Tibial artery (tissue), 4 donors: ENCODE results near the gene PAN2.

Source experiments
- DNase-seq, 2 donors: peaks; one replicate each; pipeline ENCODE4 v3.0.0-alpha.2; 2019
- H3K27ac ChIP-seq, 2 donors: fragments of 200-600 bp; sonication (generic) in 1 of 2; 1 replicate in 1 of 2; 2 replicates in 1 of 2; pipeline ENCODE4 v1.5.1; 2018 to 2019; ENCODE audit warnings: mild to moderate bottlenecking in 1 of 2
- H3K27me3 ChIP-seq, 2 donors: fragments of 200-600 bp; sonication (generic) in 1 of 2; one replicate each; pipeline versions ENCODE4 v1.5.1 to v1.6.0; 2016 to 2019
- H3K36me3 ChIP-seq, 3 donors: fragments of 200-600 bp; sonication (generic) in 2 of 3; one replicate each; pipeline ENCODE4 v1.5.1; 2016 to 2019; ENCODE audit warnings: mild to moderate bottlenecking in 2 of 3
- H3K4me1 ChIP-seq, 4 donors: fragments of 200-600 bp; sonication (generic) in 2 of 4; 1 replicate in 3 of 4; 2 replicates in 1 of 4; pipeline ENCODE4 v1.5.1; 2016 to 2019
- H3K4me3 ChIP-seq, 2 donors: fragments of 200-600 bp; sonication (generic) in 1 of 2; 1 replicate in 1 of 2; 2 replicates in 1 of 2; pipeline ENCODE4 v1.5.1; 2018 to 2019; ENCODE audit warnings: mild to moderate bottlenecking in 2 of 2
- H3K9me3 ChIP-seq, 3 donors: fragments of 200-600 bp; sonication (generic) in 1 of 3; one replicate each; pipeline ENCODE4 v1.5.1; 2016 to 2019
- intact Hi-C: fragments of 100-400 bp; cut with DNase I; formaldehyde crosslinking; loops from one replicate; pipeline ENCODE4 v1.15.0; 2023; ENCODE audit warnings: low total_unique reads
- TF ChIP-seq, protein P1 (sequence below), 2 experiments: fragments of 200-600 bp in 1 of 2; fragments of 450-650 bp in 1 of 2; IDR thresholded peaks; one replicate each; pipeline ENCODE4 v1.5.1; 2017 to 2019; ENCODE audit warnings: antibody characterized with exemption in 2 of 2, mild to moderate bottlenecking in 1 of 2, moderate library complexity in 1 of 2

PAN2 gene

DNA sequence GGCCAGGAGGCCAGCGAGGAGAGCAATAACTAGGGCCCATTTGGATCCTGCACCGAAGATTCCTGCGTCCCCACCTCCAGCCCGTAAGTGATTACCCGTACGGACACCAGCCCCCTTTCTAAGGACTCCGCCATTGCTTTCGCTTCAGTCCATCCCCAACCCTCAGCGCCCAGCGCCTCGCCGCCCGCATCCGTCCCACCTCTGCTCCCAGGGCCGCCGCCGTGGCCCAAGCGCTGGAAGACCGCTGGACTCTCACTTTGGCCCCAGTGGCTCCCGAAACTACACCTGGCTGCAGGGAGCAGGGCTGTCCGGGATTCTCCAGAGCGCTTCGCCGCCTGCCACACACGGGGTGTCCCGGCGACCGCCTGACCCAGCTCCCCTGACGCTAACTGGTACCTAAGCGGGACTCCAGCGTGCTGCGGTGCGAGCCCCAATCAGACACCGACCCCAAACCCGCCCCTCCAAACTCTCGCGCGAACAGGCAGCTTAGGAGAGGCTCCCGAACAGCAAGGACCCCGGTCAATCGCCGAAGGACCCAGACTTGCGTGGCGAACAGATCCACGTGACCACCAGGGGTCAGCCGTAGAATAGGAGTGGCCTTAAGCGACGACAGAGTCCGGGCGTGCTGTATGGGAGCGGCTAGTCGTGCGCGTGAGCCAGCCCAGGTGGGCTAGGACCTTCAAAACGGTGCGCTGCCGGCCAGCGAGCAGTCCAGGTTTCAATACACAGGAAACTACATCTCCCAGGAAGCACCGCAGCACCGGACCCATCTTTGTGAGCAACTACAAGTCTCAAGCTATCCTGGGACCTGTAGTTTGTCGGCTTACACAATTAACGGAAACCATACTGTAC lies 18.0 kb downstream of the PAN2 start, which contains the start of gene CNPY2:
TSS of gene CNPY2 (minus strand) at position 367 of the 852 bp plus-strand sequence. CDS start 771 bp downstream, outside the sequence.
- peak within 1 kb of the TSS; percentile 85 to 91 for H3K27ac ChIP-seq
- H3K4me1 ChIP-seq = peaks cover 0 to 17% (median 15%) of the 10 kb centered on the region in 4 donors
- intact Hi-C loops = no loop called here
- H3K36me3 ChIP-seq = peaks cover 0 to 58% (median 22%) of the 10 kb centered on the region in 3 donors
- H3K4me3 ChIP-seq = peak within 1 kb of the TSS; percentile 64 to 77
- TF ChIP-seq, protein P1, sequence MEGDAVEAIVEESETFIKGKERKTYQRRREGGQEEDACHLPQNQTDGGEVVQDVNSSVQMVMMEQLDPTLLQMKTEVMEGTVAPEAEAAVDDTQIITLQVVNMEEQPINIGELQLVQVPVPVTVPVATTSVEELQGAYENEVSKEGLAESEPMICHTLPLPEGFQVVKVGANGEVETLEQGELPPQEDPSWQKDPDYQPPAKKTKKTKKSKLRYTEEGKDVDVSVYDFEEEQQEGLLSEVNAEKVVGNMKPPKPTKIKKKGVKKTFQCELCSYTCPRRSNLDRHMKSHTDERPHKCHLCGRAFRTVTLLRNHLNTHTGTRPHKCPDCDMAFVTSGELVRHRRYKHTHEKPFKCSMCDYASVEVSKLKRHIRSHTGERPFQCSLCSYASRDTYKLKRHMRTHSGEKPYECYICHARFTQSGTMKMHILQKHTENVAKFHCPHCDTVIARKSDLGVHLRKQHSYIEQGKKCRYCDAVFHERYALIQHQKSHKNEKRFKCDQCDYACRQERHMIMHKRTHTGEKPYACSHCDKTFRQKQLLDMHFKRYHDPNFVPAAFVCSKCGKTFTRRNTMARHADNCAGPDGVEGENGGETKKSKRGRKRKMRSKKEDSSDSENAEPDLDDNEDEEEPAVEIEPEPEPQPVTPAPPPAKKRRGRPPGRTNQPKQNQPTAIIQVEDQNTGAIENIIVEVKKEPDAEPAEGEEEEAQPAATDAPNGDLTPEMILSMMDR (IDR thresholded peaks at IDR 0.05) = peak in 1 of 2 experiments; percentile 11
- peak; percentile 97 to 98 for DNase-seq
- no peaks in the 10 kb centered on the region for H3K9me3 ChIP-seq
- H3K27me3 ChIP-seq = no peaks in the 10 kb centered on the region

DNA sequence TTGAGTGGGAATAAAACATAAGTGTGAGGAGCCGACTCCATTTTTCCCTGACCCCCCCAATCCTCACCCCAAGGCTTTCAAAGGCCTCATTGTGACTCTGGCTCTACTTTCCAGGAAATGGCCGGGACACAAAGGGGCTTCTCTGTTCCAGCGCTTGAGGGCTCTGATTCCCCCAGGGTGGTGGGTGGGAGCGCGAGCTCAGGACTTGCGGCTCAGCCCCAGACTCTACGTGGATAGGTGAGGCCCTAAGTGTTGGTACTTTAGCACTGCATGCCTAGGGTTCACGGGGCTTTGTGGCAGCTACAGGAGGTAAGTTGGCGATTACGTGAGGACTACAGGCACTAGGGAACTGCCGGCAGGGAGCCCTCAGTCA lies 18.6 kb downstream of the PAN2 start:
- Histone ChIP-seq H3K36me3 (peaks cover 0 to 59% (median 26%) of the 10 kb centered on the region in 3 donors), H3K4me1 (peaks cover 0 to 17% (median 15%) of the 10 kb centered on the region in 4 donors), H3K9me3 (no peaks in the 10 kb centered on the region), H3K27ac (peak overlapping the region; percentile 85 to 91), H3K4me3 (peak overlapping the region; percentile 64 to 77), H3K27me3 (no peaks in the 10 kb centered on the region)
- no peak for DNase-seq
- TF ChIP-seq, protein P1 (IDR thresholded peaks at IDR 0.05) = no peak
- intact Hi-C loops = no loop called here

DNA sequence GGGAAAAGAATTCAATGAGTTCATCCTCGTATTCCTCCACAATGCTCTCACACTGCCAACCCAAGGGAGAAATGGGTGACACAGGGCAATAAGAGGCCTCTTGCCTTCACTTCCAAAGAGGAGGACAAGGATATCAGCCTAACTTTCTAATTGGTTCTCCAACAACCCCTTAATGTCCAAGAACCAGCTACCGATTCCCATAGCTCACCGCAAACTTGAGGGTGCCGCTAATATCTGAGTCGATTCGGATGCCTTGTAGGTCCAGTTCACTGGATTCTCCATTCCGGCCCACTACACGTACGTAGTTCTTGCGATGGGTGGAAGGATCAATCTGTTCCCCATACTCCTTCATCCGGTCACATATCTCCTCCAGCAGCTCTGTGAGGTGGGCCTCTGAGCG lies 22.8 kb downstream of the PAN2 start:
- Histone ChIP-seq H3K9me3 (no peaks in the 10 kb centered on the region), H3K4me3 (no peak overlapping the region), H3K27me3 (no peaks in the 10 kb centered on the region), H3K36me3 (peaks cover 7 to 72% (median 37%) of the 10 kb centered on the region in 3 donors), H3K4me1 (peaks cover 0 to 11% (median 10%) of the 10 kb centered on the region in 4 donors), H3K27ac (no peak overlapping the region)
- TF ChIP-seq, protein P1 (IDR thresholded peaks at IDR 0.05) = no peak
- intact Hi-C loops = no loop called here
- no peak for DNase-seq

DNA sequence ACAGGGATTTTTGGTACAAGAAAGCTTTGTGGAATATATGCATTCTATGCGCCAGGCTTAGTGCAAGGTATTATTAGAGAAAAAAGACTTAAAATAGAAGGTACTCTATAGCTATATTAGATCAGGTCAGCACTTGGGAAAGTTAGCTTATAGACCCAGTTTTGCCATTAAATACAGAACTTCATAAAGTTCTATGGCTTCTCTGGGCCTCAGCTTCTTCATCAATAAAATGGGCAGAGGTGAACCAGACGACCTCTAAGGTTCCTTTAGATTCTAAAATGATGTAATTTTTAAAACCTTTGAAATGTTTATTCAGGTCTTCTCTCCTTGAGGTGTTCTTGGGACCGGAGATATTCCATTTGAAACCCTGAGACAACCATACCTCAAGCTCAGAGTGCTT lies 25.1 kb downstream of the PAN2 start:
- TF ChIP-seq, protein P1 (IDR thresholded peaks at IDR 0.05) = no peak
- H3K4me3 ChIP-seq = no peak overlapping the region
- peaks cover 7 to 90% (median 37%) of the 10 kb centered on the region in 3 donors for H3K36me3 ChIP-seq
- H3K9me3 ChIP-seq = no peaks in the 10 kb centered on the region
- H3K27ac ChIP-seq = no peak overlapping the region
- DNase-seq = no peak
- intact Hi-C loops = no loop called here
- H3K4me1 ChIP-seq = no peaks in the 10 kb centered on the region
- no peaks in the 10 kb centered on the region for H3K27me3 ChIP-seq

DNA sequence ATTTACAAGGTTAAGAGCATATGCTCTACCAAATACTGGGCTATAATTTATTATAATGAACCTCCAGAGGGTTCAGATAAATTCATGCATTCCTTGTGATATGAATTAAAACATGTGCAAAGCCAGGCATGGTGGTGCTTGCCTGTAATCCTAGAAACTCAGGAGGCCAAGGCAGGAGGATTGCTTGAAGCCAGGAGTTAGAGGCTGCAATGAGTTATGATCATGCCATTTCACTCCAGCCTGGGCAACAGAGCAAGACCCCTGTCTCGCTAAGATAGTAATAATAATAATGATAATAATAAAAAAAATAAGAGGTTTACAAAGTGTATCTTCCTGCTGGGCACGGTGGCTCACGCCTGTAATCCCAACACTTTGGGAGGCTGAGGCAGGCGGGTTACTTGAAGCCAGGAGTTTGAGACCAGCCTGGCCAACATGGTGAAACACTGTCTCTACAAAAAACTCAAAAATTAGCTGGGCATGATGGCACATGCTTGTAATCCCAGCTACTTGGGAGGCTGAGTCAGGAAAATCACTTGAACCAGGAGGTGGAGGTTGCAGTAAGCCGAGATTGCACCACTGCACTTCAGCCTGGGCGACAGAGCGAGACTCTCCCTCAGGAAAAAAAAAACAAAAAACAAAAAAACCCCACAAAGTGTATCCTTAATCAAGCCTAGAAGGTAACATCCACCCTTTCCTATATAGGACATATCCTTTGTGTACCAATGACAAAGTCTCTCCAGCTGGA lies 26.4 kb downstream of the PAN2 start:
- H3K27ac ChIP-seq = no peak overlapping the region
- TF ChIP-seq, protein P1 (IDR thresholded peaks at IDR 0.05) = no peak
- DNase-seq = no peak
- no peaks in the 10 kb centered on the region for H3K27me3 ChIP-seq
- intact Hi-C loops = no loop called here
- no peaks in the 10 kb centered on the region for H3K9me3 ChIP-seq
- peaks cover 0 to under 1% (median 0%) of the 10 kb centered on the region in 4 donors for H3K4me1 ChIP-seq
- peaks cover 7 to 81% (median 37%) of the 10 kb centered on the region in 3 donors for H3K36me3 ChIP-seq
- no peak overlapping the region for H3K4me3 ChIP-seq
